Measurements from ENCODE around the gene TMEM169. TPM values are rescaled to one million over a fixed set of nuclear protein-coding genes. Genes with fewer than 3 reads are reported as not detected.

Gene TMEM169
- total and polyA plus RNA-seq, 4 donors = 0.42 to 1.9 (median 0.80) TPM

GRCh38 chr2:216034065-216034464 is 47.7 kb upstream of the TMEM169 start:
- DNase-seq (ENCODE audit: low spot score) = peak; percentile 75
- Histone ChIP-seq H3K9me3 (ENCODE audit: control insufficient read depth in 4 of 4, low read length in 3 of 4) (no peaks in the 10 kb centered on the region), H3K36me3 (ENCODE audit: control insufficient read depth in 4 of 4, insufficient read depth in 3 of 4, low read depth in 1 of 4, low read length in 3 of 4) (peaks cover 8 to 63% (median 47%) of the 10 kb centered on the region in 4 donors), H3K9ac (ENCODE audit: low read depth in 1 of 2, low read length in 2 of 2) (no peak overlapping the region), H3K4me3 (ENCODE audit: low read depth in 1 of 3, low read length in 3 of 3) (no peak overlapping the region), H3K27me3 (ENCODE audit: control insufficient read depth in 4 of 4, insufficient read depth in 4 of 4, low read length in 3 of 4) (no peaks in the 10 kb centered on the region), H3K4me1 (ENCODE audit: control insufficient read depth in 4 of 4, insufficient read depth in 4 of 4, low read length in 3 of 4) (no peaks in the 10 kb centered on the region), H3K27ac (ENCODE audit: low read depth in 1 of 2, low read length in 2 of 2) (no peak overlapping the region)
- TF ChIP-seq CTCF (IDR thresholded peaks at IDR 0.05; ENCODE audit: low read depth, low read length, missing input control) (peak; percentile 87), NR2F2 (IDR thresholded peaks at IDR 0.05) (no peak), TAF1 (conservative IDR thresholded peaks at IDR 0.05) (no peak), ZBTB33 (IDR thresholded peaks at IDR 0.05) (no peak), EGR1 (IDR thresholded peaks at IDR 0.05; ENCODE audit: low read depth in 2 of 2) (no peak), HNF4A (conservative IDR thresholded peaks at IDR 0.05) (no peak), ATF3 (IDR thresholded peaks at IDR 0.05) (peak; percentile 23), FOXA1 (IDR thresholded peaks at IDR 0.05) (peak; percentile 31), HNF4G (IDR thresholded peaks at IDR 0.05) (no peak), JUND (IDR thresholded peaks at IDR 0.05) (no peak), MAX (IDR thresholded peaks at IDR 0.05) (no peak), GABPA (IDR thresholded peaks at IDR 0.05 in 1 of 2, conservative IDR thresholded peaks at IDR 0.05 in 1 of 2) (no peak), FOXA2 (IDR thresholded peaks at IDR 0.05) (no peak), RXRA (IDR thresholded peaks at IDR 0.05) (no peak), YY1 (IDR thresholded peaks at IDR 0.05) (no peak), REST (IDR thresholded peaks at IDR 0.05) (no peak), SP1 (IDR thresholded peaks at IDR 0.05) (no peak), RAD21 (IDR thresholded peaks at IDR 0.05) (peak; percentile 79 to 84)
- WGBS = 77% methylated on average over 1 of the region's 1 CpG
